Measurements from ENCODE around the gene GNG2.

The GNG2 gene

GRCh38 chr14:51852541-51852940, 7.9 kb upstream of the GNG2 start:
- DNase-seq, result no peak

GRCh38 chr14:51855234-51855633, 5.2 kb upstream of the GNG2 start:
- DNase-seq, result no peak

- no peak for DNase-seq
Measured at GRCh38 chr14:51856792-51857296, 3.6 kb upstream of the GNG2 start.

- DNase-seq, result no peak
Measured at GRCh38 chr14:51859131-51859530, 1.3 kb upstream of the GNG2 start.

- DNase-seq, result no peak
Measured at GRCh38 chr14:51860825-51861499, 550 bp downstream of the GNG2 start.

GRCh38 chr14:51862176-51862796, 1.9 kb downstream of the GNG2 start:
- DNase-seq, result no peak

GRCh38 chr14:51862860-51863259, 2.4 kb downstream of the GNG2 start:
- DNase-seq, result no peak

GRCh38 chr14:51865953-51866747, 5.7 kb downstream of the GNG2 start:
- no peak for DNase-seq

- no peak for DNase-seq
Measured at GRCh38 chr14:51867741-51868140, 7.3 kb downstream of the GNG2 start.

GRCh38 chr14:51868405-51868804, 8.0 kb downstream of the GNG2 start:
- no peak for DNase-seq

GRCh38 chr14:51869411-51870100, 9.1 kb downstream of the GNG2 start:
- no peak for DNase-seq

- no peak for DNase-seq
Measured at GRCh38 chr14:51870606-51871005, 10.2 kb downstream of the GNG2 start.

GRCh38 chr14:51871846-51872245, 11.4 kb downstream of the GNG2 start:
- no peak for DNase-seq

GRCh38 chr14:51872396-51872795, 12.0 kb downstream of the GNG2 start:
- DNase-seq, result no peak

- DNase-seq, result no peak
Measured at GRCh38 chr14:51873221-51873893, 12.9 kb downstream of the GNG2 start.

- DNase-seq, result no peak
Measured at GRCh38 chr14:51877810-51878209, 17.4 kb downstream of the GNG2 start.

GRCh38 chr14:51879170-51879569, 18.8 kb downstream of the GNG2 start:
- no peak for DNase-seq

- DNase-seq, result no peak
Measured at GRCh38 chr14:51880835-51881580, 20.6 kb downstream of the GNG2 start.

GRCh38 chr14:51881636-51882035, 21.2 kb downstream of the GNG2 start:
- DNase-seq, result no peak

- DNase-seq, result no peak
Measured at GRCh38 chr14:51883232-51883631, 22.8 kb downstream of the GNG2 start.
